Pancreas (tissue), 10 donors: ENCODE measurements around the gene GALNT10. TPM values are rescaled to one million over a fixed set of nuclear protein-coding genes. Genes with fewer than 3 reads are reported as not detected.

Experiments
- ATAC-seq, 4 donors: fragments of 200-7000 bp; cut with Tn5 transposase; one replicate each; pipeline versions ENCODE4 v1.8.0 to v1.9.1; 2020; ENCODE audit warnings: mild to moderate bottlenecking in 4 of 4, moderate library complexity in 4 of 4
- DNase-seq, 6 donors: peaks; one replicate each; pipeline ENCODE4 v3.0.0-alpha.2; 2020
- FAIRE-seq: peaks from 2 replicates; lab custom pipeline; 2012; peaks lifted over from hg19 to GRCh38; lab: Jason Lieb, UNC
- H3K27ac ChIP-seq, 4 donors: fragments of 200-600 bp; sonication (generic); 1 replicate in 3 of 4; 2 replicates in 1 of 4; pipeline versions ENCODE4 v1.5.0 to v1.8.0; 2020
- H3K27me3 ChIP-seq, 4 donors: fragments of 200-600 bp; one replicate each; pipeline ENCODE4 v1.8.0; 2021
- H3K36me3 ChIP-seq, 3 donors: fragments of 200-600 bp; sonication (generic) in 1 of 3; one replicate each; pipeline versions ENCODE4 v1.5.0 to v1.8.0; 2020 to 2021
- H3K4me1 ChIP-seq, 3 donors: fragments of 200-600 bp; one replicate each; pipeline ENCODE4 v1.8.0; 2021
- H3K4me3 ChIP-seq, 4 donors: fragments of 200-600 bp; sonication (generic) in 2 of 4; one replicate each; pipeline versions ENCODE4 v1.5.0 to v1.8.0; 2020 to 2021
- H3K9me3 ChIP-seq, 4 donors: fragments of 200-600 bp; one replicate each; pipeline ENCODE4 v1.8.0; 2021
- WGBS, 2 donors: extraction: QIAGEN DNeasy Blood & Tissue Kit; methylation state at CpG; one replicate each; pipeline ENCODE4 v1.1.7; 2013; 5-methylcytosine and 5-hydroxymethylcytosine counted together
- intact Hi-C, 3 donors: fragments of 100-400 bp; cut with DNase I; formaldehyde crosslinking; loops; one replicate each; pipeline versions ENCODE4 v1.11.1 to v1.14.2; 2022
- polyA plus RNA-seq, 2 donors: library from polyadenylated mRNA; stranded (reverse); fragments of 200-250 nt; gene quantifications; one replicate each; pipeline ENCODE4 v1.2.3, GENCODE V29; 2013
- total RNA-seq, 6 donors: library from RNA; stranded (reverse); fragmentation: NEBNext Ultra II Directional in 4 of 6; extraction: Animal tissue kit (Norgen Biotek cat#: 25700) in 4 of 6; gene quantifications; one replicate each; pipeline versions ENCODE4 v1.2.1 to v1.2.4, GENCODE V29; 2021 to 2023
- TF ChIP-seq, protein P1 (sequence below), 4 donors: fragments of 200-600 bp; sonication (generic) in 3 of 4; IDR thresholded peaks; one replicate each; pipeline versions ENCODE4 v1.5.0 to v1.8.0; 2021; ENCODE audit warnings: antibody characterized with exemption in 4 of 4
- donor health status: healthy with polysubstance abuse.
- donor health status: DM: no; HTN: no; CAD: no; lungs with moderate emphysema.
- donor health status: DM: no; HTN: no; CAD: no.
- donor health status: control.
- donor health status: control.
- donor health status: Bipolar disorder and iron deficiency.
- donor health status: DM: yes; HTN: yes; CAD: no.
- donor health status: DM: no; HTN: no; CAD: no.
- donor health status: DM: no; HTN: no; CAD: no.
- donor health status: DM: yes; HTN: yes; CAD: no.

The GALNT10 gene
- total and polyA plus RNA-seq, 8 donors: 4.4 to 23.1 (median 13.4) TPM

GRCh38 chr5:154268073-154268472 lies 77.5 kb downstream of the GALNT10 start:
- Histone ChIP-seq H3K9me3 (no peaks in the 10 kb centered on the region), H3K36me3 (no peaks in the 10 kb centered on the region), H3K4me1 (peaks cover 8 to 15% (median 10%) of the 10 kb centered on the region in 3 donors), H3K27me3 (no peaks in the 10 kb centered on the region), H3K4me3 (no peak overlapping the region), H3K27ac (no peak overlapping the region)
- TF ChIP-seq, protein P1, sequence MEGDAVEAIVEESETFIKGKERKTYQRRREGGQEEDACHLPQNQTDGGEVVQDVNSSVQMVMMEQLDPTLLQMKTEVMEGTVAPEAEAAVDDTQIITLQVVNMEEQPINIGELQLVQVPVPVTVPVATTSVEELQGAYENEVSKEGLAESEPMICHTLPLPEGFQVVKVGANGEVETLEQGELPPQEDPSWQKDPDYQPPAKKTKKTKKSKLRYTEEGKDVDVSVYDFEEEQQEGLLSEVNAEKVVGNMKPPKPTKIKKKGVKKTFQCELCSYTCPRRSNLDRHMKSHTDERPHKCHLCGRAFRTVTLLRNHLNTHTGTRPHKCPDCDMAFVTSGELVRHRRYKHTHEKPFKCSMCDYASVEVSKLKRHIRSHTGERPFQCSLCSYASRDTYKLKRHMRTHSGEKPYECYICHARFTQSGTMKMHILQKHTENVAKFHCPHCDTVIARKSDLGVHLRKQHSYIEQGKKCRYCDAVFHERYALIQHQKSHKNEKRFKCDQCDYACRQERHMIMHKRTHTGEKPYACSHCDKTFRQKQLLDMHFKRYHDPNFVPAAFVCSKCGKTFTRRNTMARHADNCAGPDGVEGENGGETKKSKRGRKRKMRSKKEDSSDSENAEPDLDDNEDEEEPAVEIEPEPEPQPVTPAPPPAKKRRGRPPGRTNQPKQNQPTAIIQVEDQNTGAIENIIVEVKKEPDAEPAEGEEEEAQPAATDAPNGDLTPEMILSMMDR (IDR thresholded peaks at IDR 0.05): no peak
- no peak for DNase-seq
- intact Hi-C loops: no loop called here
- FAIRE-seq: no peak
- no peak for ATAC-seq
- 85 to 90% methylated on average over 3 of the region's 3 CpGs for WGBS, 2 donors

- H3K27ac ChIP-seq: no peak overlapping the region
- no peak overlapping the region for H3K4me3 ChIP-seq
- 95 to 96% methylated on average over 3 of the region's 3 CpGs for whole genome bisulfite sequencing, 2 donors
- DNase-seq: no peak
- H3K4me1 ChIP-seq: peaks cover 10 to 21% (median 11%) of the 10 kb centered on the region in 3 donors
- H3K36me3 ChIP-seq: no peaks in the 10 kb centered on the region
- intact Hi-C loops: no loop called here
- no peaks in the 10 kb centered on the region for H3K27me3 ChIP-seq
- TF ChIP-seq, protein P1 (IDR thresholded peaks at IDR 0.05): no peak
- no peak for ATAC-seq
- no peak for FAIRE-seq
- H3K9me3 ChIP-seq: no peaks in the 10 kb centered on the region
These were observed 78.9 kb downstream of the GALNT10 start for GRCh38 chr5:154269414-154269813.

DNA sequence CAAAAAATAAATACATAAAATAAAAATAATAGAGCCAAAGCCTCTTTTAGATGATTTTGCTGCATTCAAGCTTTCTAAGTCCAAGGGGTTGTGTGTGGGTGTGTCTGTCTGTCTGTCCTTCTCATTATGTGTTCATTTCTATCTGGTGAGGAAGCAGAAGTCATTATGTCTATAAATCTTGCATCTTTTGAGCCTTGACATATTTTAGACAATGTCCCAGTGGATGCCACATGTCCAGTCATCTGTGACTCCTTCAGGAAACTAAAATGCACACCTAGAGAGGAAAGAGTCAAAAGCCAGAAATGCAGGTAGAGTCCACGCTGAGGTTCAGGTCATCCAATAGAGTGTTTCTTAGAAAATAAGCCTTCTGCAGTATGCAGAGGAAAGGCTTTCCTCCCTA lies 80.9 kb downstream of the GALNT10 start:
- no peaks in the 10 kb centered on the region for H3K27me3 ChIP-seq
- 39 to 59% methylated on average over 1 of the region's 1 CpG for WGBS, 2 donors
- no peak for FAIRE-seq
- H3K36me3 ChIP-seq: no peaks in the 10 kb centered on the region
- peak overlapping the region in 1 of 4 donors; percentile 47 for H3K27ac ChIP-seq
- TF ChIP-seq, protein P1 (IDR thresholded peaks at IDR 0.05): no peak
- intact Hi-C loops: no loop called here
- peaks cover 10 to 21% (median 11%) of the 10 kb centered on the region in 3 donors for H3K4me1 ChIP-seq
- DNase-seq: no peak
- no peaks in the 10 kb centered on the region for H3K9me3 ChIP-seq
- ATAC-seq: no peak
- H3K4me3 ChIP-seq: no peak overlapping the region

GRCh38 chr5:154271936-154272514 lies 81.5 kb downstream of the GALNT10 start:
- Histone ChIP-seq H3K36me3 (no peaks in the 10 kb centered on the region), H3K4me3 (no peak overlapping the region), H3K27ac (peak overlapping the region in 2 of 4 donors; percentile 20 to 47), H3K27me3 (no peaks in the 10 kb centered on the region), H3K9me3 (no peaks in the 10 kb centered on the region), H3K4me1 (peaks cover 10 to 21% (median 11%) of the 10 kb centered on the region in 3 donors)
- FAIRE-seq: no peak
- TF ChIP-seq, protein P1 (IDR thresholded peaks at IDR 0.05): no peak
- peak in 1 of 6 donors; percentile 22 for DNase-seq
- intact Hi-C loops: no loop called here
- WGBS, 2 donors: 43 to 44% methylated on average over 6 of the region's 6 CpGs
- peak; percentile 27 to 68 (median 52) for ATAC-seq

GRCh38 chr5:154273028-154273617 lies 82.6 kb downstream of the GALNT10 start:
- Histone ChIP-seq H3K4me3 (no peak overlapping the region), H3K9me3 (no peaks in the 10 kb centered on the region), H3K27ac (peak overlapping the region in 1 of 4 donors; percentile 20), H3K27me3 (no peaks in the 10 kb centered on the region), H3K4me1 (peaks cover 10 to 21% (median 11%) of the 10 kb centered on the region in 3 donors), H3K36me3 (no peaks in the 10 kb centered on the region)
- TF ChIP-seq, protein P1 (IDR thresholded peaks at IDR 0.05): no peak
- 39 to 56% methylated on average over 3 of the region's 3 CpGs for WGBS, 2 donors
- peak in 1 of 6 donors; percentile 25 for DNase-seq
- no peak for FAIRE-seq
- ATAC-seq: peak in 3 of 4 donors; percentile 55 to 69 (median 64)
- intact Hi-C loops: no loop called here
